ENCODE data around the gene FOXJ2.

GRCh38 chr12:8037947-8038346 lies 5.4 kb downstream of the FOXJ2 start:
- TF ChIP-seq, protein P1, sequence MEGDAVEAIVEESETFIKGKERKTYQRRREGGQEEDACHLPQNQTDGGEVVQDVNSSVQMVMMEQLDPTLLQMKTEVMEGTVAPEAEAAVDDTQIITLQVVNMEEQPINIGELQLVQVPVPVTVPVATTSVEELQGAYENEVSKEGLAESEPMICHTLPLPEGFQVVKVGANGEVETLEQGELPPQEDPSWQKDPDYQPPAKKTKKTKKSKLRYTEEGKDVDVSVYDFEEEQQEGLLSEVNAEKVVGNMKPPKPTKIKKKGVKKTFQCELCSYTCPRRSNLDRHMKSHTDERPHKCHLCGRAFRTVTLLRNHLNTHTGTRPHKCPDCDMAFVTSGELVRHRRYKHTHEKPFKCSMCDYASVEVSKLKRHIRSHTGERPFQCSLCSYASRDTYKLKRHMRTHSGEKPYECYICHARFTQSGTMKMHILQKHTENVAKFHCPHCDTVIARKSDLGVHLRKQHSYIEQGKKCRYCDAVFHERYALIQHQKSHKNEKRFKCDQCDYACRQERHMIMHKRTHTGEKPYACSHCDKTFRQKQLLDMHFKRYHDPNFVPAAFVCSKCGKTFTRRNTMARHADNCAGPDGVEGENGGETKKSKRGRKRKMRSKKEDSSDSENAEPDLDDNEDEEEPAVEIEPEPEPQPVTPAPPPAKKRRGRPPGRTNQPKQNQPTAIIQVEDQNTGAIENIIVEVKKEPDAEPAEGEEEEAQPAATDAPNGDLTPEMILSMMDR (IDR thresholded peaks at IDR 0.05) = no peak
- TF ChIP-seq POLR2A (IDR thresholded peaks at IDR 0.05) = no peak

Data from uterus (tissue), 2 donors.